Thymus (tissue), 11 donors: ENCODE results near the gene SH3PXD2A. TPM values are rescaled to one million over a fixed set of nuclear protein-coding genes. Genes with fewer than 3 reads are reported as not detected.

Source experiments
- DNase-seq, 9 donors: peaks; one replicate each; pipeline ENCODE4 v3.0.0-alpha.2; 2013; ENCODE audit warnings: low spot score in 9 of 9, low read depth in 6 of 9, missing footprints in 1 of 9
- H3K27ac ChIP-seq, 2 donors: one replicate each; pipeline ENCODE4 v1.5.1; 2013; ENCODE audit warnings: control low read depth in 1 of 2, low read depth in 1 of 2, low read length in 1 of 2, mild to moderate bottlenecking in 1 of 2, moderate library complexity in 1 of 2
- H3K27me3 ChIP-seq, 2 donors: one replicate each; pipeline ENCODE4 v1.5.1; 2013; ENCODE audit warnings: low read length in 1 of 2; ENCODE audit not compliant: control insufficient read depth in 2 of 2, insufficient read depth in 1 of 2
- H3K36me3 ChIP-seq, 2 donors: one replicate each; pipeline ENCODE4 v1.5.1; 2013; ENCODE audit warnings: low read length in 1 of 2, mild to moderate bottlenecking in 1 of 2, moderate library complexity in 1 of 2; ENCODE audit not compliant: control insufficient read depth in 2 of 2, insufficient read depth in 2 of 2
- H3K4me1 ChIP-seq, 2 donors: one replicate each; pipeline ENCODE4 v1.5.1; 2013; ENCODE audit warnings: low read length in 2 of 2; ENCODE audit not compliant: control insufficient read depth in 2 of 2, insufficient read depth in 2 of 2
- H3K4me3 ChIP-seq, 2 donors: one replicate each; pipeline ENCODE4 v1.5.1; 2013; ENCODE audit warnings: low read length in 2 of 2, control low read depth in 1 of 2, mild to moderate bottlenecking in 1 of 2
- H3K9me3 ChIP-seq, 2 donors: one replicate each; pipeline ENCODE4 v1.5.1; 2013; ENCODE audit warnings: low read length in 1 of 2, mild to moderate bottlenecking in 1 of 2; ENCODE audit not compliant: control insufficient read depth in 2 of 2, insufficient read depth in 1 of 2
- WGBS: extraction: QIAGEN DNeasy Blood & Tissue Kit; methylation state at CpG from one replicate; pipeline ENCODE4 v1.1.7; 2013; 5-methylcytosine and 5-hydroxymethylcytosine counted together
- polyA plus RNA-seq: library from polyadenylated mRNA; stranded (reverse); fragments of 200-250 nt; gene quantifications from one replicate; pipeline ENCODE4 v1.2.3, GENCODE V29; 2013
- total RNA-seq: library from RNA; stranded (reverse); fragments of 120-200 nt; gene quantifications from one replicate; pipeline ENCODE4 v1.2.4, GENCODE V29; 2013
- donor health status: healthy.

SH3PXD2A gene
- total and polyA plus RNA-seq, 2 donors = 3.8 to 9.5 TPM

- Histone ChIP-seq H3K36me3 (no peaks in the 10 kb centered on the region), H3K4me1 (no peaks in the 10 kb centered on the region), H3K27ac (no peak overlapping the region), H3K27me3 (peaks cover 0 to 2% of the 10 kb centered on the region in 2 donors), H3K9me3 (no peaks in the 10 kb centered on the region), H3K4me3 (no peak overlapping the region)
- WGBS = 93% methylated on average over 7 of the region's 7 CpGs
- no peak for DNase-seq
Observed at GRCh38 chr10:103751667-103752290, 103.6 kb downstream of the SH3PXD2A start.

- Histone ChIP-seq H3K4me3 (no peak overlapping the region), H3K36me3 (no peaks in the 10 kb centered on the region), H3K9me3 (no peaks in the 10 kb centered on the region), H3K4me1 (peaks cover 0 to 2% of the 10 kb centered on the region in 2 donors), H3K27ac (no peak overlapping the region), H3K27me3 (no peaks in the 10 kb centered on the region)
- no peak for DNase-seq
- WGBS = 98% methylated on average over 5 of the region's 5 CpGs
Observed at GRCh38 chr10:103750836-103751235, 104.5 kb downstream of the SH3PXD2A start.

GRCh38 chr10:103749779-103750178 is 105.6 kb downstream of the SH3PXD2A start:
- H3K4me3 ChIP-seq = no peak overlapping the region
- H3K4me1 ChIP-seq = peaks cover 0 to 8% of the 10 kb centered on the region in 2 donors
- no peak overlapping the region for H3K27ac ChIP-seq
- no peaks in the 10 kb centered on the region for H3K27me3 ChIP-seq
- DNase-seq = no peak
- 97% methylated on average over 7 of the region's 7 CpGs for WGBS
- H3K9me3 ChIP-seq = no peaks in the 10 kb centered on the region
- H3K36me3 ChIP-seq = no peaks in the 10 kb centered on the region

- WGBS = 93% methylated on average over 6 of the region's 6 CpGs
- no peak overlapping the region for H3K4me3 ChIP-seq
Observed at GRCh38 chr10:103748020-103748419, 107.4 kb downstream of the SH3PXD2A start.

GRCh38 chr10:103747193-103747865 is 108.0 kb downstream of the SH3PXD2A start:
- peaks cover 0 to 8% of the 10 kb centered on the region in 2 donors for H3K4me1 ChIP-seq
- no peak overlapping the region for H3K27ac ChIP-seq
- H3K4me3 ChIP-seq = no peak overlapping the region
- H3K9me3 ChIP-seq = no peaks in the 10 kb centered on the region
- H3K27me3 ChIP-seq = no peaks in the 10 kb centered on the region
- 93% methylated on average over 14 of the region's 14 CpGs for WGBS
- no peak for DNase-seq
- no peaks in the 10 kb centered on the region for H3K36me3 ChIP-seq

More at GRCh38 chr10:103748020-103748419, 107.4 kb downstream of the SH3PXD2A start:
- Histone ChIP-seq H3K9me3 (no peaks in the 10 kb centered on the region), H3K27me3 (no peaks in the 10 kb centered on the region), H3K27ac (no peak overlapping the region), H3K4me1 (peaks cover 0 to 8% of the 10 kb centered on the region in 2 donors), H3K36me3 (no peaks in the 10 kb centered on the region)
- no peak for DNase-seq

- H3K27me3 ChIP-seq = no peaks in the 10 kb centered on the region
- peaks cover 0 to 8% of the 10 kb centered on the region in 2 donors for H3K4me1 ChIP-seq
- H3K36me3 ChIP-seq = no peaks in the 10 kb centered on the region
- H3K4me3 ChIP-seq = no peak overlapping the region
- WGBS = 86% methylated on average over 9 of the region's 9 CpGs
- no peaks in the 10 kb centered on the region for H3K9me3 ChIP-seq
- no peak overlapping the region for H3K27ac ChIP-seq
- DNase-seq = no peak
Observed at GRCh38 chr10:103746598-103746997, 108.8 kb downstream of the SH3PXD2A start.

GRCh38 chr10:103745341-103746247 is 109.8 kb downstream of the SH3PXD2A start:
- WGBS = 85% methylated on average over 17 of the region's 17 CpGs
- H3K27me3 ChIP-seq = no peaks in the 10 kb centered on the region
- no peak overlapping the region for H3K27ac ChIP-seq
- H3K36me3 ChIP-seq = no peaks in the 10 kb centered on the region
- no peak overlapping the region for H3K4me3 ChIP-seq
- peak in 2 of 9 donors; percentile 33 to 61 for DNase-seq
- H3K4me1 ChIP-seq = peaks cover 0 to 8% of the 10 kb centered on the region in 2 donors
- H3K9me3 ChIP-seq = no peaks in the 10 kb centered on the region

- H3K27me3 ChIP-seq = no peaks in the 10 kb centered on the region
- no peak overlapping the region for H3K27ac ChIP-seq
- 94% methylated on average over 6 of the region's 6 CpGs for WGBS
- no peaks in the 10 kb centered on the region for H3K36me3 ChIP-seq
- H3K4me1 ChIP-seq = peaks cover 0 to 8% of the 10 kb centered on the region in 2 donors
- H3K9me3 ChIP-seq = no peaks in the 10 kb centered on the region
- H3K4me3 ChIP-seq = no peak overlapping the region
- DNase-seq = no peak
Observed at GRCh38 chr10:103742824-103743223, 112.6 kb downstream of the SH3PXD2A start.

GRCh38 chr10:103740611-103741010 is 114.8 kb downstream of the SH3PXD2A start:
- no peaks in the 10 kb centered on the region for H3K9me3 ChIP-seq
- no peak for DNase-seq
- no peak overlapping the region for H3K4me3 ChIP-seq
- no peaks in the 10 kb centered on the region for H3K27me3 ChIP-seq
- H3K27ac ChIP-seq = no peak overlapping the region
- WGBS = 93% methylated on average over 5 of the region's 5 CpGs
- H3K36me3 ChIP-seq = no peaks in the 10 kb centered on the region
- H3K4me1 ChIP-seq = peaks cover 0 to 4% of the 10 kb centered on the region in 2 donors
